IMR-90 (cell line): ENCODE data around the gene ACTR5. TPM values are rescaled to one million over a fixed set of nuclear protein-coding genes. Genes with fewer than 3 reads are reported as not detected.

Experiments used
- ATAC-seq: fragments of 200-7000 bp; cut with Tn5 transposase; 2 replicates; pipeline ENCODE4 v1.9.1; 2020; ENCODE audit warnings: low read depth, mild to moderate bottlenecking, moderate library complexity
- BruUV-seq: library from RNA; stranded (reverse); fragments of 400-500 nt; replicated peaks from 2 replicates; lab custom pipeline; 2021; lab: Mats Ljungman, UMichigan
- CTCF ChIA-PET: fragments of 300-600 bp; formaldehyde crosslinking; extraction: SDS; loops from one replicate; lab custom pipeline; 2021; ENCODE audit warnings: antibody characterized with exemption; lab: Yijun Ruan, JAX
- POLR2A ChIA-PET: fragments of 300-600 bp; sonication (Branson Sonifier 250); formaldehyde crosslinking; loops from one replicate; lab custom pipeline; 2022; ENCODE audit warnings: antibody characterized with exemption; ENCODE audit not compliant: unreplicated experiment; lab: Charles Lee
- DNase-seq: peaks from one replicate; pipeline ENCODE4 v3.0.0; 2013
- H2AFZ ChIP-seq: replicated peaks from 2 replicates; pipeline ENCODE3; 2013; ENCODE audit warnings: low read length, mild to moderate bottlenecking; ENCODE audit not compliant: poor library complexity
- H2AK5ac ChIP-seq: 2 replicates; pipeline ENCODE4 v1.6.1; 2013; ENCODE audit warnings: low read depth, low read length, inconsistent platforms
- H2AK9ac ChIP-seq: replicated peaks from 2 replicates; pipeline ENCODE3; 2013; ENCODE audit warnings: mild to moderate bottlenecking, low read depth, low read length, moderate library complexity; ENCODE audit not compliant: poor library complexity
- H2BK120ac ChIP-seq: 2 replicates; pipeline ENCODE4 v1.6.1; 2013; ENCODE audit warnings: low read depth, low read length, inconsistent platforms
- H2BK15ac ChIP-seq: 3 replicates; pipeline ENCODE4 v1.6.1; 2013; ENCODE audit warnings: low read depth, low read length, inconsistent platforms
- H2BK20ac ChIP-seq: 2 replicates; pipeline ENCODE4 v1.6.1; 2013; ENCODE audit warnings: low read depth, mild to moderate bottlenecking, inconsistent platforms, low read length, moderate library complexity
- H2BK5ac ChIP-seq: 2 replicates; pipeline ENCODE4 v1.6.1; 2013; ENCODE audit warnings: mild to moderate bottlenecking, low read depth, low read length, inconsistent platforms; ENCODE audit not compliant: poor library complexity, severe bottlenecking
- H3K14ac ChIP-seq: replicated peaks from 2 replicates; pipeline ENCODE4 v1.6.1; 2013; ENCODE audit warnings: low read depth, low read length, inconsistent platforms
- H3K18ac ChIP-seq: 2 replicates; pipeline ENCODE4 v1.6.1; 2013; ENCODE audit warnings: low read depth, low read length, control low read depth
- H3K23ac ChIP-seq: 2 replicates; pipeline ENCODE4 v1.6.1; 2013; ENCODE audit warnings: low read depth, low read length, inconsistent platforms
- H3K27ac ChIP-seq: 2 replicates; pipeline ENCODE4 v1.5.1; 2013; ENCODE audit warnings: mild to moderate bottlenecking, control low read depth, low read length; ENCODE audit not compliant: insufficient read depth
- H3K27me3 ChIP-seq: 2 replicates; pipeline ENCODE4 v1.6.1; 2013; ENCODE audit warnings: low read length; ENCODE audit not compliant: control insufficient read depth, insufficient read depth
- H3K36me3 ChIP-seq: 2 replicates; pipeline ENCODE4 v1.6.1; 2013; ENCODE audit warnings: low read length, mixed read lengths; ENCODE audit not compliant: control insufficient read depth, insufficient read depth
- H3K4ac ChIP-seq: 2 replicates; pipeline ENCODE4 v1.6.1; 2013; ENCODE audit warnings: low read depth, low read length, inconsistent platforms
- H3K4me1 ChIP-seq: 2 replicates; pipeline ENCODE4 v1.6.1; 2013; ENCODE audit warnings: low read length, mixed read lengths; ENCODE audit not compliant: control insufficient read depth, insufficient read depth
- H3K4me2 ChIP-seq: 2 replicates; pipeline ENCODE4 v1.6.1; 2013; ENCODE audit warnings: low read depth, mild to moderate bottlenecking, control low read depth, low read length, moderate library complexity
- H3K4me3 ChIP-seq: 2 replicates; pipeline ENCODE4 v1.5.1; 2013; ENCODE audit warnings: low read depth, mild to moderate bottlenecking, control low read depth, low read length, moderate library complexity; ENCODE audit not compliant: insufficient read depth
- H3K56ac ChIP-seq: 2 replicates; pipeline ENCODE4 v1.6.1; 2013; ENCODE audit warnings: low read length, inconsistent platforms; ENCODE audit not compliant: insufficient read depth; ENCODE audit errors: extremely low read depth
- H3K79me1 ChIP-seq, 2 experiments: 2 replicates each; pipeline ENCODE4 v1.6.1; 2013; ENCODE audit warnings: low read length in 2 of 2, inconsistent platforms in 1 of 2, low read depth in 1 of 2
- H3K9ac ChIP-seq: 2 replicates; pipeline ENCODE4 v1.6.1; 2013; ENCODE audit warnings: low read depth, low read length, control low read depth
- H3K9me1 ChIP-seq: 2 replicates; pipeline ENCODE4 v1.6.1; 2013; ENCODE audit warnings: low read length, inconsistent platforms; ENCODE audit not compliant: insufficient read depth
- H3K9me3 ChIP-seq: 2 replicates; pipeline ENCODE4 v1.6.1; 2013; ENCODE audit warnings: low read length; ENCODE audit not compliant: control insufficient read depth, insufficient read depth
- H4K20me1 ChIP-seq: 2 replicates; pipeline ENCODE4 v1.6.1; 2013; ENCODE audit warnings: low read length, inconsistent platforms; ENCODE audit not compliant: insufficient read depth
- H4K5ac ChIP-seq: 2 replicates; pipeline ENCODE4 v1.6.1; 2013; ENCODE audit warnings: mild to moderate bottlenecking, low read depth, low read length, control low read depth
- H4K8ac ChIP-seq, 2 experiments: 2 replicates each; pipeline ENCODE4 v1.6.1; 2013; ENCODE audit warnings: low read depth in 2 of 2, low read length in 2 of 2, control low read depth in 1 of 2, inconsistent platforms in 1 of 2
- H4K91ac ChIP-seq: 2 replicates; pipeline ENCODE4 v1.6.1; 2013; ENCODE audit warnings: low read depth, low read length, inconsistent platforms; ENCODE audit not compliant: insufficient read depth
- BHLHE40 ChIP-seq: fragments of 150-350 bp; IDR thresholded peaks from 2 replicates; pipeline ENCODE4 v1.6.1; 2016; ENCODE audit warnings: mild to moderate bottlenecking, low read depth, low read length
- CEBPB ChIP-seq: IDR thresholded peaks from 2 replicates; pipeline ENCODE4 v1.6.1; 2012; ENCODE audit warnings: low read depth, low read length, improper control_type of control experiment
- CHD1 ChIP-seq: IDR thresholded peaks from 2 replicates; pipeline ENCODE4 v1.6.1; 2012; ENCODE audit warnings: low read depth, low read length, improper control_type of control experiment
- CTCF ChIP-seq: conservative IDR thresholded peaks from 2 replicates; pipeline ENCODE4 v1.5.1; 2012; ENCODE audit warnings: mild to moderate bottlenecking, low read depth, low read length, improper control_type of control experiment
- ELK1 ChIP-seq: fragments of 150-350 bp; IDR thresholded peaks from 2 replicates; pipeline ENCODE4 v1.6.1; 2016; ENCODE audit warnings: low read depth, mild to moderate bottlenecking, low read length, moderate library complexity, borderline replicate concordance
- FOS ChIP-seq: fragments of 150-350 bp; IDR thresholded peaks from 2 replicates; pipeline ENCODE4 v1.6.1; 2016; ENCODE audit warnings: low read depth, low read length
- MAFK ChIP-seq: IDR thresholded peaks from 2 replicates; pipeline ENCODE4 v1.6.1; 2012; ENCODE audit warnings: low read depth, low read length, improper control_type of control experiment
- MAZ ChIP-seq: IDR thresholded peaks from 2 replicates; pipeline ENCODE4 v1.6.1; 2012; ENCODE audit warnings: low read depth, mild to moderate bottlenecking, low read length, improper control_type of control experiment, moderate library complexity, borderline replicate concordance
- MXI1 ChIP-seq: IDR thresholded peaks from 2 replicates; pipeline ENCODE4 v1.6.1; 2012; ENCODE audit warnings: low read depth, mild to moderate bottlenecking, low read length, moderate library complexity, borderline replicate concordance
- NFE2L2 ChIP-seq: fragments of 150-350 bp; IDR thresholded peaks from 2 replicates; pipeline ENCODE4 v1.6.1; 2016; ENCODE audit warnings: low read depth, mild to moderate bottlenecking, low read length
- POLR2A ChIP-seq: IDR thresholded peaks from 2 replicates; pipeline ENCODE4 v1.6.1; 2012; ENCODE audit warnings: mild to moderate bottlenecking, low read depth, low read length
- RAD21 ChIP-seq: IDR thresholded peaks from 2 replicates; pipeline ENCODE4 v1.6.1; 2012; ENCODE audit warnings: low read length, improper control_type of control experiment
- RCOR1 ChIP-seq: IDR thresholded peaks from 2 replicates; pipeline ENCODE4 v1.6.1; 2012; ENCODE audit warnings: mild to moderate bottlenecking, low read length, improper control_type of control experiment; ENCODE audit not compliant: insufficient replicate concordance
- RFX5 ChIP-seq: IDR thresholded peaks from 2 replicates; pipeline ENCODE4 v1.8.0; 2012; ENCODE audit warnings: low read depth, mild to moderate bottlenecking, low read length, moderate library complexity
- SMC3 ChIP-seq: fragments of 150-350 bp; IDR thresholded peaks from 2 replicates; pipeline ENCODE4 v1.6.1; 2016; ENCODE audit warnings: low read depth, mild to moderate bottlenecking, antibody characterized with exemption, low read length, moderate library complexity
- USF2 ChIP-seq: fragments of 150-350 bp; IDR thresholded peaks from 2 replicates; pipeline ENCODE4 v1.6.1; 2017; ENCODE audit warnings: mild to moderate bottlenecking, antibody characterized with exemption, low read length, low read depth
- WGBS, 2 experiments: methylation state at CpG; one replicate each; pipeline versions ENCODE4 v1.1.5 to v1.1.7; 2013; ENCODE audit warnings: missing lambda C conversion rate in 2 of 2; ENCODE audit not compliant: insufficient read length in 1 of 2; ENCODE audit errors: extremely low coverage in 2 of 2; 5-methylcytosine and 5-hydroxymethylcytosine counted together
- dilution Hi-C: fragments of 300-500 bp; cut with HindIII; formaldehyde crosslinking; loops from one replicate; pipeline ENCODE4 v1.14.3; 2018; ENCODE audit warnings: low sequenced_read_pairs; ENCODE audit not compliant: unreplicated experiment
- in situ Hi-C: fragments of 300-500 bp; cut with MboI; formaldehyde crosslinking; loops from 3 replicates; pipeline ENCODE4 v1.14.3; 2019; ENCODE audit warnings: low sequenced_read_pairs, inconsistent platforms, mixed read lengths
- intact Hi-C: fragments of 100-400 bp; cut with micrococcal nuclease; formaldehyde crosslinking; loops from 2 replicates; pipeline ENCODE4 v1.10.0; 2022
- polyA plus RNA-seq, 3 experiments: library from polyadenylated mRNA; depleted of rRNA; stranded (reverse); fragments of >200 nt; gene quantifications; 2 replicates each; pipeline ENCODE4 v1.2.3, GENCODE V29; 2012; ENCODE audit warnings: low replicate concordance in 1 of 3
- total RNA-seq: library from RNA; depleted of rRNA; stranded (reverse); fragments of >200 nt; gene quantifications from 2 replicates; pipeline ENCODE4 v1.2.3, GENCODE V29; 2012

ACTR5 gene
- total and polyA plus RNA-seq, 2 of the 4 experiments (the other 2 are of a cell fraction) = 5.9 to 6.6 TPM

DNA sequence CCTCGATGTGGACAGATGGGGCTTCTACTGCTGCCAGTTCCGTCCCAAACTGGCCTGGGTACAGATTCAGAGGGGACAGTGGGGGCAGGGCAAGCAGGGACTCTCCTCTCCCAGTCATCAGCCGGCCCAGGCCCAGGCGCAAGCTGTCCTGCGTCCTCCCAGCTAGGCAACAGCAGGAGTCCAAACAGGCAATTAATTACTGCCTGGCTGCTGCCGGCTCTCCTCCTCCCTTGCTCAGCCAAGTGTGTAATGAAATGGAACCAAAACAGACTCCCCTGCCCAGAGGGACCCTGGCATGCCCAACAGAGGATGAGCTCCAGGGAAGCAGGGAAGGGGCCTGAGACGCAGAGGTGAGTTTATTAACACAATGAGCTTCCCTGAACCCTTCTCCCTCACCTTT is 41.8 kb upstream of the ACTR5 start:
- H2BK20ac ChIP-seq = no peak overlapping the region
- no peak overlapping the region for H3K9ac ChIP-seq
- no peak overlapping the region for H3K14ac ChIP-seq
- H3K9me3 ChIP-seq = no peaks in the 10 kb centered on the region
- no peak overlapping the region for H2AFZ ChIP-seq
- H3K4me3 ChIP-seq = no peak overlapping the region
- WGBS, 2 experiments = 0% methylated on average over 1 of the region's 7 CpGs; no CpG with 5 or more reads in 1 of the 2 experiments
- no peak overlapping the region for H3K18ac ChIP-seq
- DNase-seq = no peak
- H4K5ac ChIP-seq = no peak overlapping the region
- no peak overlapping the region for H2AK5ac ChIP-seq
- H3K56ac ChIP-seq = no peak overlapping the region
- H4K20me1 ChIP-seq = no peaks in the 10 kb centered on the region
- no peak overlapping the region for H3K27ac ChIP-seq
- no peak overlapping the region for H3K23ac ChIP-seq
- H3K4ac ChIP-seq = no peak overlapping the region
- no peak overlapping the region for H2AK9ac ChIP-seq
- in situ Hi-C loops (no loop called here), dilution Hi-C loops (no loop called here), intact Hi-C loops (no loop called here)
- H3K4me1 ChIP-seq = no peaks in the 10 kb centered on the region
- no peak overlapping the region for H3K4me2 ChIP-seq
- ChIA-PET POLR2A (no interaction called here), CTCF (no interaction called here)
- H4K8ac ChIP-seq = no peak overlapping the region
- no peak overlapping the region for H2BK120ac ChIP-seq
- no peaks in the 10 kb centered on the region for H3K79me1 ChIP-seq
- H4K91ac ChIP-seq = no peak overlapping the region
- no peak overlapping the region for H2BK5ac ChIP-seq
- no peaks in the 10 kb centered on the region; the same call in 1 of the 2 replicates for H3K9me1 ChIP-seq
- peaks cover 7% of the 10 kb centered on the region for H3K27me3 ChIP-seq
- no peak overlapping the region for H2BK15ac ChIP-seq
- TF ChIP-seq ELK1 (no peak), SMC3 (no peak), MXI1 (no peak), RCOR1 (no peak), POLR2A (no peak), RAD21 (no peak), CTCF (no peak), BHLHE40 (no peak), NFE2L2 (no peak), RFX5 (no peak), MAZ (no peak), FOS (no peak), CEBPB (no peak), USF2 (no peak), CHD1 (no peak), MAFK (no peak)
- no peak for ATAC-seq
- no TSS peak for BruUV-seq
- no peaks in the 10 kb centered on the region for H3K36me3 ChIP-seq
